Muscle of leg (tissue), 11 donors: ENCODE measurements around the gene FBXW7. TPM values are rescaled to one million over a fixed set of nuclear protein-coding genes. Genes with fewer than 3 reads are reported as not detected.

Source experiments
- DNase-seq: peaks from one replicate; pipeline ENCODE4 v3.0.0; 2013
- H3K27ac ChIP-seq: one replicate; pipeline ENCODE4 v1.5.1; 2013; ENCODE audit warnings: mild to moderate bottlenecking, low read length, control low read depth
- H3K27me3 ChIP-seq: one replicate; pipeline ENCODE4 v1.6.1; 2013; ENCODE audit warnings: low read length; ENCODE audit not compliant: control insufficient read depth, insufficient read depth
- H3K36me3 ChIP-seq: one replicate; pipeline ENCODE4 v1.6.1; 2013; ENCODE audit warnings: low read length; ENCODE audit not compliant: control insufficient read depth, insufficient read depth
- H3K4me1 ChIP-seq: one replicate; pipeline ENCODE4 v1.6.1; 2013; ENCODE audit warnings: low read length; ENCODE audit not compliant: control insufficient read depth, insufficient read depth
- H3K4me3 ChIP-seq: one replicate; pipeline ENCODE4 v1.5.1; 2013; ENCODE audit warnings: low read length, control low read depth
- H3K9me3 ChIP-seq: replicated peaks from 2 replicates; pipeline ENCODE4 v1.6.1; 2013; ENCODE audit warnings: low read depth, low read length; ENCODE audit not compliant: control insufficient read depth
- WGBS: methylation state at CpG from one replicate; pipeline ENCODE4 v1.1.5; 2013; ENCODE audit warnings: missing lambda C conversion rate; ENCODE audit not compliant: insufficient coverage; 5-methylcytosine and 5-hydroxymethylcytosine counted together
- polyA plus RNA-seq, 8 donors: library from polyadenylated mRNA; unstranded; fragments of 120-200 nt; gene quantifications; one replicate each; pipeline versions ENCODE4 v1.2.1 to v1.2.3, GENCODE V29; 2013; ENCODE audit warnings: inconsistent platforms in 1 of 8, low replicate concordance in 1 of 8; ENCODE audit not compliant: insufficient read length in 8 of 8, insufficient read depth in 1 of 8
- total RNA-seq: library from RNA; stranded (reverse); fragments of 120-200 nt; gene quantifications from one replicate; pipeline ENCODE4 v1.2.4, GENCODE V29; 2013

FBXW7 gene
- total and polyA plus RNA-seq, 9 donors, result 18.9 to 73.7 (median 24.6) TPM

DNA sequence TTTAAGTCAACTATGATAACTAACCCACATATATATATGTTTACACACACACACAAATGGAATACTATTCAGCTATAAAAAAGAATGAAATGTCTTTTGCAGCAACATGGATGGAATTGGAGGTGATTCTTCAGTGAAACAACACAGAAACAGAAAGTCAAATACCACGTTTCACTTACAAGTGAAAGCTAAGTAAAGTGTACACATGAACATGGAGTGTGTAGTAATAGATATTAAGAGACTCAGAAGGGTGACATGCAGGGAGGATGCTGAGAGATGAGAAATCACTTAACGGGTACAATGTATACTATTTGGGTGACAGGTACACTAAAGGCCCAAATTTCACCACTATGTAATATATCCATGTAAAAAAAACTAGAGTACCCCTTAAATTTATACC is 146.5 kb downstream of the FBXW7 start:
- Histone ChIP-seq H3K36me3 (no peaks in the 10 kb centered on the region), H3K27me3 (no peaks in the 10 kb centered on the region), H3K4me1 (no peaks in the 10 kb centered on the region), H3K27ac (no peak overlapping the region), H3K9me3 (no peaks in the 10 kb centered on the region), H3K4me3 (no peak overlapping the region)
- DNase-seq, result no peak
- WGBS, result no CpG with 5 or more reads among the region's 2 CpGs

DNA sequence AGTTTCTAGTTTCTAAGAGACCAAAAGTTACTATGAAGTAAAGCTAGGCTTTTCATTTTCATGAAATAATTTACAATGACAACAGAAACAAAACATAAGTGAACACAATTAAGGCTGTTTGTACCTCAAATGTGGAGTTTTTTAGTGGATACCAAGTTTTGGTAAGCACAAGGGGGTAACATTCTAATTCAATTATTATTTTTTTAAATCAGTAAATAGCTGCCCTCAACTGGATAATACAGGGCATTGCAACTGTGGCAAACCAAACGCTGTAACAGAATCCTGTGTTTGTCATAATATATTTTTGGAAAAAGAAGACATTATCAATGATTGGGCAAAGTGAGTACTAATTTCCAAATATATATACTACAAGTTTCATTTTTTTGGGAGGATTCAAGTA is 150.3 kb downstream of the FBXW7 start:
- WGBS, result no CpG with 5 or more reads among the region's 1 CpG
- H3K9me3 ChIP-seq, result no peaks in the 10 kb centered on the region
- no peak overlapping the region for H3K4me3 ChIP-seq
- H3K27ac ChIP-seq, result no peak overlapping the region
- DNase-seq, result no peak
- no peaks in the 10 kb centered on the region for H3K4me1 ChIP-seq
- H3K27me3 ChIP-seq, result no peaks in the 10 kb centered on the region
- H3K36me3 ChIP-seq, result no peaks in the 10 kb centered on the region

DNA sequence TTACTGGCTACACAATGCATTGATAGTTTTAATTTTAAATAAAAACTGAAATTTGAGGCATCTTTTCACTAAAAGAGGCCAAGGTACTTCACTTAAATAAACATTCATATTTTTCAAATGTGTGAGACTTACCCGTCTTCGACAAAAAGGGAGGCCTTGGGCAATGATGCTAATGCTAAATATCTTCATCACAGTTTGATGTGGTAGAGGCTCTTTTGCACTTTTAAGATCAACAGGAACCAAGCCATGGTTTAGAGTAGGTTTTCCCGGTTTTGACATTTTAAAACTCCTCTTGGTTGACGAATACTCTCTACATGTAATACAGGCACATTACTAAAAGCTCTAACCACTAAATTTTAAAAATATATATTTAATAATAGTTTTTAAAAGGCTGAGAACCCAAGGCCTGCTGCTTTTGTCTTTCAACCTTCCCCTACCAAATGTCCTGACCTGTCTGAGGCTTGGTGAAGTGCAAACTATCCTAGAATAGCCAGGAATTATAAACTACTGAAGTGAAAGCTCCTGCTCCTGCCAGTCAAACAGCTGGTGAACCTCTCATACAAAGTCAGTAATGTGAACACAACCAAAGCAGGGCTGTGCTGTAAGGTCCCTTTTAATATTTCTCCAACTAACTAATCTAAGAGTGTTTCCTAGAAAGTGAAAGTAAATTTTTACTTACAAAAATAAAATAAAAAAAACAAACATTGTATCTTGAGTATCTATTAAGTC is 153.7 kb downstream of the FBXW7 start:
- no CpG with 5 or more reads among the region's 4 CpGs for WGBS
- peak; percentile 42 for DNase-seq
- Histone ChIP-seq H3K27me3 (no peaks in the 10 kb centered on the region), H3K4me1 (no peaks in the 10 kb centered on the region), H3K9me3 (no peaks in the 10 kb centered on the region), H3K36me3 (no peaks in the 10 kb centered on the region), H3K27ac (peak overlapping the region; percentile 62), H3K4me3 (peak overlapping the region; percentile 34)

DNA sequence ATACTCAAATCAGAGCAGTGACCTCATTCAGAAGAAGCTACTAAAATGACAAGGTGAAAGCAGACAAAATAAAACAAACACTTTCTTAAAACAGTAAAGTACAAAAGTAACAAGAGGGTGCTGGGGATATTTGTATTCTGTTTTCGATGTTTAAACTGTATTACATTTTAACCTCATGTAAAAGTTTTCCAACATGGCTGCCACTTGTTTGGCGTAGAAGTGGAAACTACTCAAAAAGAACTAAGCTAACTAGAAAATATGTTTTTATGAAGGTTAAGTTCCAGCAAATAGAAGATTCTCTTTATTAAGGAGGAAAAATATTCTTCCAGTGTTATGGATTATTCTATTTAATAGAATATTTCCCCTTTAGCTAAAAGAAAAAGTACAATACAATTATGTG is 155.0 kb downstream of the FBXW7 start:
- H3K9me3 ChIP-seq, result no peaks in the 10 kb centered on the region
- H3K27ac ChIP-seq, result peak overlapping the region; percentile 40
- no peaks in the 10 kb centered on the region for H3K27me3 ChIP-seq
- H3K4me1 ChIP-seq, result no peaks in the 10 kb centered on the region
- DNase-seq, result no peak
- no CpG with 5 or more reads among the region's 2 CpGs for WGBS
- H3K4me3 ChIP-seq, result peak overlapping the region; percentile 34
- H3K36me3 ChIP-seq, result no peaks in the 10 kb centered on the region

DNA sequence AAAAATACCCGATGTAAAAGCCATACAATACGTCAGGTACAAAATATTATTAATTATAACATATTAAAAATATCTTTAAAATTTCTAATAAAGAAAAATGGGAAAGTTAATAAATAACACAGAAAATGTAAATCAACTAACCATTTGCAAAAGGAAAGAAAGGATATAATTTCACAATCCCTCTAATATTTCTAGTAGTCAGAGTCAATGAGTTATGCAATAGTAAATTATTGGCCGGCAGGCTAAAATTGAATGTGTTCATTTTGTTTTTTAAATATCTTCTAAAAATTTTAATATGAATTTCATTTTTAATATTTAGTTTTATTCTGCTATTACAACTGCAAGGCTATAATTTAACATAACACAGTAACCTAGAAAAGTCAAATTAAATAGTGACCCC is 155.7 kb downstream of the FBXW7 start:
- WGBS, result no CpG with 5 or more reads among the region's 3 CpGs
- H3K27ac ChIP-seq, result no peak overlapping the region
- DNase-seq, result no peak

DNA sequence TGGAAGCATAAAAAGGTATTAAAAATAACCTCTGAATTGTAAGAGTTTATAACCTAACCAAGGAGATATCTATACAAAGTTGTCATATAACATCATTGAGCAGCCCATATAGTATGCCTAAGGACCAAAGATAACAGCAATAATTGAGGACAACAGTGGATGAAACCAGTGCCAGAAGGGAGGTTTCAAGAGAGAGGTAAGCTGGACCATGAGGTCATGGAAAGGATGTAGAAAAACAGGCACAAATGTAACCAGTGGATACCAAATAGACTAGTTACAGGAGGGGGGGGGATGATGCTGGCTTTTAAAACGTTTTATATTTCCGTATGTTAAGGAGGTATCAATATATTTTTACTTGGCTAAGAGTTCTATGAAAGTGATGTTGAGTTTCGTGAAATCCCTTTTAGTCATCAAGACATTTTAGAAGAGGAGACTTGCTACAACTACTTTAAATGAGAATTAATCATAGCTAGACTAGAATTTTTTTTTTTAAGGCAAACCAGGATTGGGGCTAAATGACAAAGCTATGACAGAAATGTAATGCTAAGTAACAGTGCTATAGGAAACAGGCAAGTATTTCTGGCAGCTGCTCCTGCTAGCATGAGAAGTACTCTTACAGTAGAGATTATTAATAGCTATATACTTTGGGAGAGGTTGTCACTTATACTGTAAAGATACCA is 161.1 kb downstream of the FBXW7 start:
- Histone ChIP-seq H3K27ac (no peak overlapping the region), H3K27me3 (no peaks in the 10 kb centered on the region), H3K4me1 (no peaks in the 10 kb centered on the region), H3K4me3 (no peak overlapping the region), H3K36me3 (no peaks in the 10 kb centered on the region), H3K9me3 (no peaks in the 10 kb centered on the region)
- DNase-seq, result peak; percentile 20
- no CpG with 5 or more reads among the region's 3 CpGs for WGBS

More for the DNA sequence above, 155.7 kb downstream of the FBXW7 start:
- Histone ChIP-seq H3K27me3 (no peaks in the 10 kb centered on the region), H3K9me3 (no peaks in the 10 kb centered on the region), H3K4me1 (no peaks in the 10 kb centered on the region), H3K4me3 (peak overlapping the region; percentile 34), H3K36me3 (no peaks in the 10 kb centered on the region)

DNA sequence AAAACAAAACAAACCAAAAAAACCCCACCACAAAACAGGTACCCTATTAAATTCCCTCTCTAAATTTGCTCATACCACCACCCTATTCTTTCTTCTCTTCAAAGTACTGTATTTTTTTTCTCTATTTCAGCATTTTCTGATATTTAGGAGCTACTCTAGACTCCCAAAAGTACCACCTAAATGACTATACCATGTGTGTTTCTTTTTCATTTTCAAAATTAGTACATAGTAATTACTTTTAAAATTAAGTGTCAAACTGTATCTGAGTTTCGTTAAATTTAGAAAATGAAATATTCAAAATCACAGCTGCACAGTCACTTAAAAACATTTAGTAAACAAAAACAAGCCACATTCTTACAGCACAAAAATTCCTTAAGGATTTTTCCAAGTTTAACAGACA is 161.7 kb downstream of the FBXW7 start:
- H3K9me3 ChIP-seq, result no peaks in the 10 kb centered on the region
- no peak for DNase-seq
- H3K4me1 ChIP-seq, result no peaks in the 10 kb centered on the region
- no peak overlapping the region for H3K27ac ChIP-seq
- no peaks in the 10 kb centered on the region for H3K27me3 ChIP-seq
- no peak overlapping the region for H3K4me3 ChIP-seq
- no CpG with 5 or more reads among the region's 1 CpG for WGBS
- H3K36me3 ChIP-seq, result no peaks in the 10 kb centered on the region

DNA sequence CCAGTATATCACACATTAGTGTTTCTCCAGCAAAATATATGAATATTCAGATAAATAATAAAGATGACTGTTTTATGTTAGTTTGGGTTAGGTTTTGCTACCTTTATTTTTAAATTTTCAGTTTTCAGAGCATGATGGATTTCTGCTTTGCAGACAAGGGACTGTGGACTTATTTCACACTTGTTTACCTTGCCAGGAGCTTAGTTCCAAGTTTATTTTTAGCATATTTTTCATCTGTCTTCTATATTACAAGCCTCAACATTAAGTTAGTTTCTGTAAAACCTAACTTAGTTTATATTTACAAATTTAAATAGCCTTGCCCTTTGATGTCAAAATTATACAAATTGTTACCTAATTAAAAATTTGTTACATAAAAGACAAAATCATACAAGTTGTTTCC is 163.4 kb downstream of the FBXW7 start:
- Histone ChIP-seq H3K36me3 (no peaks in the 10 kb centered on the region), H3K4me1 (no peaks in the 10 kb centered on the region), H3K27ac (no peak overlapping the region), H3K27me3 (no peaks in the 10 kb centered on the region), H3K9me3 (no peaks in the 10 kb centered on the region), H3K4me3 (no peak overlapping the region)
- DNase-seq, result peak; percentile 11

DNA sequence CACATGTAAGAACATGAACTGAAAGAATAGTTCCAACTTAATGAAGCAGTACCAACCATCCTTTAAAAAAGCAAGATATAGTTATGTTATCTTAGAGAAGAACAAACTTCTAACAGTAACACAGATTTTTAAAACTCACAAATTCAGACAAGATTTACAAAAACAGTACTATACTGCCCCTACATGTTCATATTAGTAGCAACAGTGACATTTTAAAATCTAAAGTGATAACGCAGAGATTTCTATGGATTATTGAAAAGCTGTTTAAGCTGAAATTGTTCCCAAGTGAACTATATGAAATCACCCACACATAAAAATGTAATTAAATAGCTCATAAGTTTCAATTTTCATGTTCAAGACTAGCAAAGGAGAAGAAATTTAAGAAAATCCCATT is 166.0 kb downstream of the FBXW7 start:
- no peaks in the 10 kb centered on the region for H3K36me3 ChIP-seq
- H3K27ac ChIP-seq, result no peak overlapping the region
- WGBS, result no CpG with 5 or more reads among the region's 1 CpG
- no peak for DNase-seq
- H3K9me3 ChIP-seq, result no peaks in the 10 kb centered on the region
- no peaks in the 10 kb centered on the region for H3K27me3 ChIP-seq
- H3K4me3 ChIP-seq, result no peak overlapping the region
- no peaks in the 10 kb centered on the region for H3K4me1 ChIP-seq

DNA sequence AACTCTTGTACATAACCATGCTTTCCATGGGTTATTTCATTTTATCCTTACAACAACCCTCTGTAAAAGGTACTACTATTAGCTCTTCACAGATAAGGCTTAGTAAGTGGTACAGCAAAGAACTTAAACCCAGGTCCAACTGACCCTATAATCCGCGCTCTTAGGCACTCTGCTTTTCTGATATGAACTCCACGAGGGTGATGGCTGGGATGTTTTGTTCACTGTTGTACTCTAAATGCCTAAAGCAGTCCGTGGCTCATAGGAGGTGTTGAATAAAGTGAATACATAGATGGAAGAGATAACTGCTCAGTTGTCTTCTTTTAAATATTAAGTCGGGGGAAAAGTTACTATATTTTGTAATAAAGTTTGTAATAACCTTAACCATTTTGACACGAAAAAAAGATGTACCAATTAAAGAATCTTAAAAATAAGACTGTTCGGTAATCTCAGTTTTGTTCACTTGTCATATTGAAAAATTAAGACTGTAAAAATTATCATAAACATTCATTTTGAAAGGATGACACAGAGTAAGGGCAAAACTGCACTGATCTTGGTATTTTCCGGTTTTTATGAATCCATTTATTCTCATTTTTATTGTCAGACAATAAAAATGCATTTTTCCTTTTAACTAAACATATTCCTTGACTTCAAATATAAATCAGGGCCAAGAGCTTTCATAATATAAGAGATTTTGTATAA is 166.5 kb downstream of the FBXW7 start:
- DNase-seq, result no peak
- 80% methylated on average over 3 of the region's 8 CpGs for WGBS
- Histone ChIP-seq H3K4me1 (no peaks in the 10 kb centered on the region), H3K27me3 (no peaks in the 10 kb centered on the region), H3K27ac (no peak overlapping the region), H3K9me3 (no peaks in the 10 kb centered on the region), H3K36me3 (no peaks in the 10 kb centered on the region), H3K4me3 (no peak overlapping the region)
